ENCODE measurements around the gene ZNF544. TPM values are rescaled to one million over a fixed set of nuclear protein-coding genes. Genes with fewer than 3 reads are reported as not detected.

Gene ZNF544
- total RNA-seq, 3 donors from 2014 or later (not counting 1 experiment from before 2014, with no cell fraction given), result 21.9 to 31.5 (median 21.9) TPM

- intact Hi-C loops (cut with micrococcal nuclease), result loop anchor here (10.0 kb wide), 1 partner anchor 58 kb away; no protein-coding TSS in a partner anchor
- H3K36me3 ChIP-seq (ENCODE audit: control insufficient read depth, insufficient read depth, low read length), result peaks cover 17% of the 10 kb centered on the region
- H3K4me3 Mint-ChIP-seq, result no peak overlapping the region
These were observed 34.2 kb downstream of the ZNF544 start for GRCh38 chr19:58262922-58263296.

GRCh38 chr19:58265100-58265499, 36.4 kb downstream of the ZNF544 start:
- no peak for ATAC-seq
- Mint-ChIP-seq H3K4me3 (no peak overlapping the region), H3K27me3 (ENCODE audit: low read depth in 2 of 2) (no peaks in the 10 kb centered on the region), H3K4me1 (no peaks in the 10 kb centered on the region), H3K27ac (no peak overlapping the region), H3K36me3 (peaks cover 15% of the 10 kb centered on the region), H3K9me3 (peaks cover 4 to 8% of the 10 kb centered on the region in 2 donors)
- H3K36me3 ChIP-seq (ENCODE audit: control insufficient read depth, insufficient read depth, low read length), result peaks cover 6% of the 10 kb centered on the region
- H3K4me3 ChIP-seq (ENCODE audit: low read length), result no peak overlapping the region
- intact Hi-C loops (cut with micrococcal nuclease), result loop anchor here (10.0 kb wide), 1 partner anchor 60 kb away; no protein-coding TSS in a partner anchor
- no peak for TF ChIP-seq CTCF (IDR thresholded peaks at IDR 0.05)
- H3K27ac ChIP-seq (ENCODE audit: low read length), result no peak overlapping the region
- H3K27me3 ChIP-seq (ENCODE audit: control insufficient read depth, insufficient read depth, low read length), result no peaks in the 10 kb centered on the region
- H3K4me1 ChIP-seq (ENCODE audit: control insufficient read depth, insufficient read depth, low read length), result no peaks in the 10 kb centered on the region
- DNase-seq, result no peak
- WGBS (ENCODE audit: insufficient coverage), result 99% methylated on average over 3 of the region's 3 CpGs
- peaks cover 98% of the 10 kb centered on the region for H3K9me3 ChIP-seq (ENCODE audit: control insufficient read depth, insufficient read depth, low read length)

More at GRCh38 chr19:58262922-58263296, 34.2 kb downstream of the ZNF544 start:
- 95% methylated on average over 7 of the region's 7 CpGs for WGBS (ENCODE audit: insufficient coverage)
- TF ChIP-seq CTCF (IDR thresholded peaks at IDR 0.05), result no peak
- Mint-ChIP-seq H3K27me3 (ENCODE audit: low read depth in 2 of 2) (no peaks in the 10 kb centered on the region), H3K36me3 (peaks cover 25% of the 10 kb centered on the region), H3K4me1 (peaks cover 0 to 3% of the 10 kb centered on the region in 2 donors), H3K9me3 (peaks cover 3 to 13% of the 10 kb centered on the region in 2 donors), H3K27ac (no peak overlapping the region)
- Histone ChIP-seq H3K27ac (ENCODE audit: low read length) (no peak overlapping the region), H3K4me3 (ENCODE audit: low read length) (no peak overlapping the region), H3K9me3 (ENCODE audit: control insufficient read depth, insufficient read depth, low read length) (peaks cover 99% of the 10 kb centered on the region), H3K4me1 (ENCODE audit: control insufficient read depth, insufficient read depth, low read length) (no peaks in the 10 kb centered on the region), H3K27me3 (ENCODE audit: control insufficient read depth, insufficient read depth, low read length) (no peaks in the 10 kb centered on the region)
- ATAC-seq (no peak), DNase-seq (no peak)

- no peak for TF ChIP-seq CTCF (IDR thresholded peaks at IDR 0.05)
- intact Hi-C loops (cut with micrococcal nuclease), result loop anchor here (10.0 kb wide), 1 partner anchor 64 kb away; no protein-coding TSS in a partner anchor
- Histone ChIP-seq H3K4me1 (ENCODE audit: control insufficient read depth, insufficient read depth, low read length) (no peaks in the 10 kb centered on the region), H3K27ac (ENCODE audit: low read length) (no peak overlapping the region), H3K4me3 (ENCODE audit: low read length) (no peak overlapping the region), H3K36me3 (ENCODE audit: control insufficient read depth, insufficient read depth, low read length) (peaks cover 1% of the 10 kb centered on the region), H3K9me3 (ENCODE audit: control insufficient read depth, insufficient read depth, low read length) (peaks cover 95% of the 10 kb centered on the region), H3K27me3 (ENCODE audit: control insufficient read depth, insufficient read depth, low read length) (no peaks in the 10 kb centered on the region)
- ATAC-seq, result no peak
- WGBS (ENCODE audit: insufficient coverage), result 88% methylated on average over 2 of the region's 3 CpGs
- DNase-seq, result no peak
- H3K4me3 Mint-ChIP-seq, result no peak overlapping the region
- peaks cover 13% of the 10 kb centered on the region for H3K36me3 Mint-ChIP-seq
- no peak overlapping the region for H3K27ac Mint-ChIP-seq
- H3K9me3 Mint-ChIP-seq, result peaks cover 4 to 7% of the 10 kb centered on the region in 2 donors
- no peaks in the 10 kb centered on the region for H3K27me3 Mint-ChIP-seq (ENCODE audit: low read depth in 2 of 2)
- H3K4me1 Mint-ChIP-seq, result no peaks in the 10 kb centered on the region
These were observed 39.6 kb downstream of the ZNF544 start for GRCh38 chr19:58268344-58268743.

GRCh38 chr19:58274771-58275201, 46.1 kb downstream of the ZNF544 start:
- H3K27ac Mint-ChIP-seq, result no peak overlapping the region
- ATAC-seq (no peak), DNase-seq (no peak)
- peaks cover 13% of the 10 kb centered on the region for H3K4me1 ChIP-seq (ENCODE audit: control insufficient read depth, insufficient read depth, low read length)
- H3K36me3 Mint-ChIP-seq, result peaks cover 19% of the 10 kb centered on the region
- 86% methylated on average over 1 of the region's 2 CpGs for WGBS (ENCODE audit: insufficient coverage)
- peaks cover 10% of the 10 kb centered on the region for H3K36me3 ChIP-seq (ENCODE audit: control insufficient read depth, insufficient read depth, low read length)
- H3K9me3 ChIP-seq (ENCODE audit: control insufficient read depth, insufficient read depth, low read length), result peaks cover 46% of the 10 kb centered on the region
- no peak for TF ChIP-seq CTCF (IDR thresholded peaks at IDR 0.05)
- peaks cover 15 to 22% of the 10 kb centered on the region in 2 donors for H3K4me1 Mint-ChIP-seq
- H3K27ac ChIP-seq (ENCODE audit: low read length), result no peak overlapping the region
- intact Hi-C loops (cut with micrococcal nuclease), result no loop called here
- no peaks in the 10 kb centered on the region for H3K27me3 ChIP-seq (ENCODE audit: control insufficient read depth, insufficient read depth, low read length)
- no peak overlapping the region for H3K4me3 Mint-ChIP-seq
- H3K4me3 ChIP-seq (ENCODE audit: low read length), result no peak overlapping the region
- peaks cover 2 to 3% of the 10 kb centered on the region in 2 donors for H3K9me3 Mint-ChIP-seq
- H3K27me3 Mint-ChIP-seq (ENCODE audit: low read depth in 2 of 2), result no peaks in the 10 kb centered on the region
